H1 (cell line): ENCODE measurements around the gene ACTA2. TPM values are rescaled to one million over a fixed set of nuclear protein-coding genes. Genes with fewer than 3 reads are reported as not detected.

Experiments
- ATF2 ChIP-seq: IDR thresholded peaks from 2 replicates; pipeline ENCODE4 v1.6.1; 2012; ENCODE audit warnings: low read length, inconsistent platforms
- BACH1 ChIP-seq: IDR thresholded peaks from 2 replicates; pipeline ENCODE4 v1.6.1; 2012; ENCODE audit warnings: low read length, improper control_type of control experiment
- CBX8 ChIP-seq: fragments of 300-800, 300-1000 bp; sonication (generic); IDR thresholded peaks from 2 replicates; pipeline ENCODE4 v1.7.1; 2016; ENCODE audit warnings: low read depth, low read length, borderline replicate concordance
- CHD2 ChIP-seq: IDR thresholded peaks from 2 replicates; pipeline ENCODE4 v1.6.1; 2012; ENCODE audit warnings: low read length, improper control_type of control experiment
- KDM1A ChIP-seq: fragments of 200-600, 300-600 bp; sonication (generic); IDR thresholded peaks from 2 replicates; pipeline ENCODE4 v1.7.1; 2016; ENCODE audit warnings: mild to moderate bottlenecking, low read length, borderline replicate concordance
- MAFK ChIP-seq: IDR thresholded peaks from 2 replicates; pipeline ENCODE4 v1.6.1; 2012; ENCODE audit warnings: low read depth, mild to moderate bottlenecking, improper control_type of control experiment, low read length
- POLR2A ChIP-seq, 2 experiments: IDR thresholded peaks; 1 replicate in 1 of 2; 2 replicates in 1 of 2; pipeline ENCODE4 v1.6.1; 2011; ENCODE audit warnings: low read depth in 2 of 2, low read length in 2 of 2, mild to moderate bottlenecking in 2 of 2; ENCODE audit errors: control extremely low read depth in 1 of 2
- POLR2AphosphoS5 ChIP-seq: IDR thresholded peaks from 2 replicates; pipeline ENCODE4 v1.6.1; 2011; ENCODE audit warnings: low read depth, low read length
- RFX5 ChIP-seq: IDR thresholded peaks from 2 replicates; pipeline ENCODE4 v1.6.1; 2011; ENCODE audit warnings: low read depth, low read length, improper control_type of control experiment, borderline replicate concordance
- SP4 ChIP-seq: IDR thresholded peaks from 2 replicates; pipeline ENCODE4 v1.6.1; 2012; ENCODE audit warnings: low read length, inconsistent platforms
- TCF12 ChIP-seq: IDR thresholded peaks from 2 replicates; pipeline ENCODE4 v1.6.1; 2011; ENCODE audit warnings: low read depth, mild to moderate bottlenecking, low read length
- polyA plus RNA-seq, 7 experiments: library from polyadenylated mRNA; depleted of rRNA in 3 of 7; stranded (reverse) in 5 of 7; unstranded in 2 of 7; fragments of >200 nt in 5 of 7; fragments of 200-250 nt in 2 of 7; gene quantifications; 1 replicate in 5 of 7; 2 replicates in 1 of 7; 4 replicates in 1 of 7; pipeline versions ENCODE4 v1.2.1 to v1.2.3, GENCODE V29; 2011 to 2013; ENCODE audit warnings: missing spikeins in 2 of 7, mixed read lengths in 2 of 7
- total RNA-seq: library from RNA; stranded (reverse); fragmentation: NEBNext Ultra II Directional; extraction: Animal tissue kit (Norgen Biotek cat#: 25700); gene quantifications from 2 replicates; pipeline ENCODE4 v1.2.1, GENCODE V29; 2021
- TF ChIP-seq, protein P1 (sequence below): fragments of 300-600 bp; sonication (generic); IDR thresholded peaks from 2 replicates; pipeline ENCODE4 v1.7.1; 2012; ENCODE audit warnings: low read length, moderate library complexity, mild to moderate bottlenecking, inconsistent platforms; ENCODE audit not compliant: insufficient replicate concordance

ACTA2 gene
- total and polyA plus RNA-seq, 2 of the 8 experiments (the other 6 are each of a cell fraction or from before 2014, with no cell fraction given), result 3.5 to 8.9 TPM

DNA sequence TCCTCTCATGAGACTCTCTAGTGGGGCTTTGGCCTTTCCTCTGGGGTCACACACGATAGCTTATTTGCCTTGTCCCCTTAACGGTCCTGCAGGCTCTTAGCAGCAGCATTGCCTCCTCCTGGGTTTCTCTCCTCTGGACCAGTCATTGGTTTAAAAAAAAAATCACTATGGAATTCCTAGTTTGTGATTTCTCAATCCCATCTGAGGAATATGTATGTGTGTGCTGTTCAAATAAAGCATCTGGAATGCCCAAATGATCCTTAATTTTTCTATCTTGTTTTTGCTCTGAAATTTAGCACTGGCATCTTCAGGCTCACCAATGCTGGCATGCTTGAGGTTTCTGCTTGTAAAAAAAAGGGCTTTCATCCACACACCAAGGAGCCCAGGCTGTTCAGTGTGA is 30.5 kb downstream of the ACTA2 start (continued):
- TF ChIP-seq, protein P1, sequence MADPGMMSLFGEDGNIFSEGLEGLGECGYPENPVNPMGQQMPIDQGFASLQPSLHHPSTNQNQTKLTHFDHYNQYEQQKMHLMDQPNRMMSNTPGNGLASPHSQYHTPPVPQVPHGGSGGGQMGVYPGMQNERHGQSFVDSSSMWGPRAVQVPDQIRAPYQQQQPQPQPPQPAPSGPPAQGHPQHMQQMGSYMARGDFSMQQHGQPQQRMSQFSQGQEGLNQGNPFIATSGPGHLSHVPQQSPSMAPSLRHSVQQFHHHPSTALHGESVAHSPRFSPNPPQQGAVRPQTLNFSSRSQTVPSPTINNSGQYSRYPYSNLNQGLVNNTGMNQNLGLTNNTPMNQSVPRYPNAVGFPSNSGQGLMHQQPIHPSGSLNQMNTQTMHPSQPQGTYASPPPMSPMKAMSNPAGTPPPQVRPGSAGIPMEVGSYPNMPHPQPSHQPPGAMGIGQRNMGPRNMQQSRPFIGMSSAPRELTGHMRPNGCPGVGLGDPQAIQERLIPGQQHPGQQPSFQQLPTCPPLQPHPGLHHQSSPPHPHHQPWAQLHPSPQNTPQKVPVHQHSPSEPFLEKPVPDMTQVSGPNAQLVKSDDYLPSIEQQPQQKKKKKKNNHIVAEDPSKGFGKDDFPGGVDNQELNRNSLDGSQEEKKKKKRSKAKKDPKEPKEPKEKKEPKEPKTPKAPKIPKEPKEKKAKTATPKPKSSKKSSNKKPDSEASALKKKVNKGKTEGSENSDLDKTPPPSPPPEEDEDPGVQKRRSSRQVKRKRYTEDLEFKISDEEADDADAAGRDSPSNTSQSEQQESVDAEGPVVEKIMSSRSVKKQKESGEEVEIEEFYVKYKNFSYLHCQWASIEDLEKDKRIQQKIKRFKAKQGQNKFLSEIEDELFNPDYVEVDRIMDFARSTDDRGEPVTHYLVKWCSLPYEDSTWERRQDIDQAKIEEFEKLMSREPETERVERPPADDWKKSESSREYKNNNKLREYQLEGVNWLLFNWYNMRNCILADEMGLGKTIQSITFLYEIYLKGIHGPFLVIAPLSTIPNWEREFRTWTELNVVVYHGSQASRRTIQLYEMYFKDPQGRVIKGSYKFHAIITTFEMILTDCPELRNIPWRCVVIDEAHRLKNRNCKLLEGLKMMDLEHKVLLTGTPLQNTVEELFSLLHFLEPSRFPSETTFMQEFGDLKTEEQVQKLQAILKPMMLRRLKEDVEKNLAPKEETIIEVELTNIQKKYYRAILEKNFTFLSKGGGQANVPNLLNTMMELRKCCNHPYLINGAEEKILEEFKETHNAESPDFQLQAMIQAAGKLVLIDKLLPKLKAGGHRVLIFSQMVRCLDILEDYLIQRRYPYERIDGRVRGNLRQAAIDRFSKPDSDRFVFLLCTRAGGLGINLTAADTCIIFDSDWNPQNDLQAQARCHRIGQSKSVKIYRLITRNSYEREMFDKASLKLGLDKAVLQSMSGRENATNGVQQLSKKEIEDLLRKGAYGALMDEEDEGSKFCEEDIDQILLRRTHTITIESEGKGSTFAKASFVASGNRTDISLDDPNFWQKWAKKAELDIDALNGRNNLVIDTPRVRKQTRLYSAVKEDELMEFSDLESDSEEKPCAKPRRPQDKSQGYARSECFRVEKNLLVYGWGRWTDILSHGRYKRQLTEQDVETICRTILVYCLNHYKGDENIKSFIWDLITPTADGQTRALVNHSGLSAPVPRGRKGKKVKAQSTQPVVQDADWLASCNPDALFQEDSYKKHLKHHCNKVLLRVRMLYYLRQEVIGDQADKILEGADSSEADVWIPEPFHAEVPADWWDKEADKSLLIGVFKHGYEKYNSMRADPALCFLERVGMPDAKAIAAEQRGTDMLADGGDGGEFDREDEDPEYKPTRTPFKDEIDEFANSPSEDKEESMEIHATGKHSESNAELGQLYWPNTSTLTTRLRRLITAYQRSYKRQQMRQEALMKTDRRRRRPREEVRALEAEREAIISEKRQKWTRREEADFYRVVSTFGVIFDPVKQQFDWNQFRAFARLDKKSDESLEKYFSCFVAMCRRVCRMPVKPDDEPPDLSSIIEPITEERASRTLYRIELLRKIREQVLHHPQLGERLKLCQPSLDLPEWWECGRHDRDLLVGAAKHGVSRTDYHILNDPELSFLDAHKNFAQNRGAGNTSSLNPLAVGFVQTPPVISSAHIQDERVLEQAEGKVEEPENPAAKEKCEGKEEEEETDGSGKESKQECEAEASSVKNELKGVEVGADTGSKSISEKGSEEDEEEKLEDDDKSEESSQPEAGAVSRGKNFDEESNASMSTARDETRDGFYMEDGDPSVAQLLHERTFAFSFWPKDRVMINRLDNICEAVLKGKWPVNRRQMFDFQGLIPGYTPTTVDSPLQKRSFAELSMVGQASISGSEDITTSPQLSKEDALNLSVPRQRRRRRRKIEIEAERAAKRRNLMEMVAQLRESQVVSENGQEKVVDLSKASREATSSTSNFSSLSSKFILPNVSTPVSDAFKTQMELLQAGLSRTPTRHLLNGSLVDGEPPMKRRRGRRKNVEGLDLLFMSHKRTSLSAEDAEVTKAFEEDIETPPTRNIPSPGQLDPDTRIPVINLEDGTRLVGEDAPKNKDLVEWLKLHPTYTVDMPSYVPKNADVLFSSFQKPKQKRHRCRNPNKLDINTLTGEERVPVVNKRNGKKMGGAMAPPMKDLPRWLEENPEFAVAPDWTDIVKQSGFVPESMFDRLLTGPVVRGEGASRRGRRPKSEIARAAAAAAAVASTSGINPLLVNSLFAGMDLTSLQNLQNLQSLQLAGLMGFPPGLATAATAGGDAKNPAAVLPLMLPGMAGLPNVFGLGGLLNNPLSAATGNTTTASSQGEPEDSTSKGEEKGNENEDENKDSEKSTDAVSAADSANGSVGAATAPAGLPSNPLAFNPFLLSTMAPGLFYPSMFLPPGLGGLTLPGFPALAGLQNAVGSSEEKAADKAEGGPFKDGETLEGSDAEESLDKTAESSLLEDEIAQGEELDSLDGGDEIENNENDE, result no peak
- no peak for TF ChIP-seq RFX5
- TF ChIP-seq CBX8, result no peak
- no peak for TF ChIP-seq SP4
- no peak for TF ChIP-seq POLR2AphosphoS5
- no peak for TF ChIP-seq POLR2A (IDR thresholded peaks at IDR 0.05; ENCODE audit: control extremely low read depth in 1 of 2, low read depth in 2 of 2, low read length in 2 of 2)
- TF ChIP-seq BACH1, result no peak
- no peak for TF ChIP-seq ATF2
- no peak for TF ChIP-seq KDM1A
- no peak for TF ChIP-seq TCF12
- no peak for TF ChIP-seq CHD2
- TF ChIP-seq MAFK, result no peak
